HG03025 (cell line): ENCODE data around the gene GNB1L.

Source experiments
- ATAC-seq: cut with Tn5 transposase; IDR thresholded peaks from one replicate; pipeline ENCODE4 v1.9.1; 2021; ENCODE audit warnings: mild to moderate bottlenecking, moderate library complexity; ENCODE audit not compliant: unreplicated experiment, low FRiP score

GNB1L gene

GRCh38 chr22:19854778-19855503 lies at the start of gene GNB1L, which contains the start of gene RTL10:
TSS of gene GNB1L (minus strand) at chr22:19854874. CDS start at chr22:19821355, 33,519 bp downstream.
TSS of gene RTL10 (minus strand) at chr22:19854874. CDS start at chr22:19852261, 2,613 bp downstream.
- ATAC-seq, result peak; percentile 80

GRCh38 chr22:19904174-19904856 lies 49.6 kb upstream of the GNB1L start:
- no peak for ATAC-seq

- ATAC-seq, result no peak
Observed at GRCh38 chr22:19903513-19903912, 48.8 kb upstream of the GNB1L start.

GRCh38 chr22:19903031-19903430 lies 48.4 kb upstream of the GNB1L start:
- ATAC-seq, result no peak

- ATAC-seq, result no peak
Observed at GRCh38 chr22:19902245-19902715, 47.6 kb upstream of the GNB1L start.

- ATAC-seq, result no peak
Observed at GRCh38 chr22:19901577-19902244, 47.0 kb upstream of the GNB1L start.

- no peak for ATAC-seq
Observed at GRCh38 chr22:19900707-19901436, 46.2 kb upstream of the GNB1L start.

GRCh38 chr22:19898831-19899567 lies 44.3 kb upstream of the GNB1L start:
- ATAC-seq, result no peak

- no peak for ATAC-seq
Observed at GRCh38 chr22:19898145-19898544, 43.5 kb upstream of the GNB1L start.

- ATAC-seq, result no peak
Observed at GRCh38 chr22:19897726-19898125, 43.1 kb upstream of the GNB1L start.

GRCh38 chr22:19896665-19897355 lies 42.1 kb upstream of the GNB1L start:
- no peak for ATAC-seq

GRCh38 chr22:19895160-19895849 lies 40.6 kb upstream of the GNB1L start:
- ATAC-seq, result no peak

- ATAC-seq, result no peak
Observed at GRCh38 chr22:19893363-19893762, 38.7 kb upstream of the GNB1L start.

GRCh38 chr22:19892925-19893324 lies 38.3 kb upstream of the GNB1L start:
- no peak for ATAC-seq

GRCh38 chr22:19892257-19892879 lies 37.7 kb upstream of the GNB1L start:
- ATAC-seq, result no peak

GRCh38 chr22:19891317-19892256 lies 36.9 kb upstream of the GNB1L start:
- no peak for ATAC-seq
